RWPE2 (cell line): ENCODE results near the gene NUDT9.

ENCODE experiments used
- ATAC-seq: fragments of 200-7000 bp; cut with Tn5 transposase; 3 replicates; pipeline ENCODE4 v1.9.1; 2021; ENCODE audit warnings: low read depth
- DNase-seq: peaks from one replicate; pipeline ENCODE4 v3.0.0-alpha.2; 2020; ENCODE audit warnings: low spot score
- H3K27ac ChIP-seq: fragments of 450-650 bp; 2 replicates; pipeline ENCODE4 v1.5.1; 2017; ENCODE audit warnings: mild to moderate bottlenecking; ENCODE audit not compliant: poor library complexity, severe bottlenecking
- H3K27me3 ChIP-seq: fragments of 250-450 bp; sonication (Bioruptor Pico); 2 replicates; pipeline ENCODE4 v1.5.1; 2021; ENCODE audit warnings: mild to moderate bottlenecking, moderate library complexity; ENCODE audit not compliant: insufficient read depth, poor library complexity, severe bottlenecking
- H3K36me3 ChIP-seq: fragments of 250-450 bp; sonication (Bioruptor Pico); 2 replicates; pipeline ENCODE4 v1.5.1; 2020; ENCODE audit warnings: low read depth, mild to moderate bottlenecking, moderate library complexity
- H3K4me1 ChIP-seq: fragments of 250-450 bp; sonication (Bioruptor Pico); 2 replicates; pipeline ENCODE4 v1.5.1; 2021; ENCODE audit warnings: mild to moderate bottlenecking, moderate library complexity; ENCODE audit not compliant: insufficient read depth, poor library complexity, severe bottlenecking
- H3K4me3 ChIP-seq: fragments of 250-450 bp; sonication (Bioruptor Pico); 2 replicates; pipeline ENCODE4 v1.5.1; 2021; ENCODE audit warnings: mild to moderate bottlenecking, moderate library complexity; ENCODE audit not compliant: severe bottlenecking
- H3K9me3 ChIP-seq: fragments of 250-450 bp; sonication (Bioruptor Pico); 2 replicates; pipeline ENCODE4 v1.5.1; 2021; ENCODE audit warnings: mild to moderate bottlenecking, moderate library complexity; ENCODE audit not compliant: severe bottlenecking
- TF ChIP-seq, protein P1 (sequence below): fragments of 450-650 bp; IDR thresholded peaks from one replicate; pipeline ENCODE4 v1.5.1; 2017; ENCODE audit warnings: mild to moderate bottlenecking, moderate library complexity; ENCODE audit not compliant: poor library complexity, severe bottlenecking

The NUDT9 gene

GRCh38 chr4:87505862-87506261, 83.5 kb downstream of the NUDT9 start:
- peaks cover 5% of the 10 kb centered on the region for H3K4me1 ChIP-seq
- no peak for DNase-seq
- H3K4me3 ChIP-seq, result no peak overlapping the region
- no peak overlapping the region for H3K27ac ChIP-seq
- H3K36me3 ChIP-seq, result no peaks in the 10 kb centered on the region
- no peaks in the 10 kb centered on the region for H3K27me3 ChIP-seq
- H3K9me3 ChIP-seq, result no peaks in the 10 kb centered on the region
- TF ChIP-seq, protein P1, sequence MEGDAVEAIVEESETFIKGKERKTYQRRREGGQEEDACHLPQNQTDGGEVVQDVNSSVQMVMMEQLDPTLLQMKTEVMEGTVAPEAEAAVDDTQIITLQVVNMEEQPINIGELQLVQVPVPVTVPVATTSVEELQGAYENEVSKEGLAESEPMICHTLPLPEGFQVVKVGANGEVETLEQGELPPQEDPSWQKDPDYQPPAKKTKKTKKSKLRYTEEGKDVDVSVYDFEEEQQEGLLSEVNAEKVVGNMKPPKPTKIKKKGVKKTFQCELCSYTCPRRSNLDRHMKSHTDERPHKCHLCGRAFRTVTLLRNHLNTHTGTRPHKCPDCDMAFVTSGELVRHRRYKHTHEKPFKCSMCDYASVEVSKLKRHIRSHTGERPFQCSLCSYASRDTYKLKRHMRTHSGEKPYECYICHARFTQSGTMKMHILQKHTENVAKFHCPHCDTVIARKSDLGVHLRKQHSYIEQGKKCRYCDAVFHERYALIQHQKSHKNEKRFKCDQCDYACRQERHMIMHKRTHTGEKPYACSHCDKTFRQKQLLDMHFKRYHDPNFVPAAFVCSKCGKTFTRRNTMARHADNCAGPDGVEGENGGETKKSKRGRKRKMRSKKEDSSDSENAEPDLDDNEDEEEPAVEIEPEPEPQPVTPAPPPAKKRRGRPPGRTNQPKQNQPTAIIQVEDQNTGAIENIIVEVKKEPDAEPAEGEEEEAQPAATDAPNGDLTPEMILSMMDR, result peak; percentile 31
- no peak for ATAC-seq

GRCh38 chr4:87506974-87507701, 84.8 kb downstream of the NUDT9 start:
- TF ChIP-seq, protein P1, result no peak
- ATAC-seq, result no peak; the same call in 1 of the 3 replicates
- H3K27me3 ChIP-seq, result no peaks in the 10 kb centered on the region
- no peaks in the 10 kb centered on the region for H3K9me3 ChIP-seq
- no peak overlapping the region for H3K27ac ChIP-seq
- H3K4me3 ChIP-seq, result no peak overlapping the region
- no peak for DNase-seq
- no peaks in the 10 kb centered on the region for H3K36me3 ChIP-seq
- H3K4me1 ChIP-seq, result peaks cover 5% of the 10 kb centered on the region
